ENCODE measurements around the gene KRT17. TPM values are rescaled to one million over a fixed set of nuclear protein-coding genes. Genes with fewer than 3 reads are reported as not detected.
"Not testable (repeated sequence)": the region's sequence is repeated elsewhere in the genome, so short reads cannot be mapped to it uniquely, and the experiment has no call there.

KRT17 gene
- total RNA-seq, 1 experiment from 2014 or later: 1.9 TPM

DNA sequence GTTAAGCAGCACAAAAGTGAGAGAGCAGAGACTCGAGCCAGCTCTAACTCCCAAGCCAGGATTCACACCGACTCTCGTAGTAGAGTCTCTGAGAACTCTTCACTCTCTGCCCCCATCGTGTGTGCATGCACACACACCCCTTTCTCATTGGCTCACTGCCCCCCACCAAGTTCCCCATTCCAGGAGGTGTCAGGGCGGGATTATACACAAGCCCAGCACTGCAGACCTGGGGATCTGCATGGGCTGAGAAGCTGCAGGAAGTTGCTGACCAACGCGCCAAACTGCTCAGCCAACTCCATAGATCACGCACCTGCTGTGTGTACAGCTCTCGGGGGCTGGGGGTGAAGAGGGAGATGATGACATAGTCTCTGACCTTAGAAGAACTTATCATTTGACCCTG lies 9.6 kb downstream of the KRT17 start:
- POLR2A ChIA-PET; H3K36me3 ChIP-seq (ENCODE audit: control insufficient read depth, insufficient read depth, low read length); intact Hi-C loops (cut with micrococcal nuclease; ENCODE audit: unreplicated experiment): not testable (repeated sequence)

DNA sequence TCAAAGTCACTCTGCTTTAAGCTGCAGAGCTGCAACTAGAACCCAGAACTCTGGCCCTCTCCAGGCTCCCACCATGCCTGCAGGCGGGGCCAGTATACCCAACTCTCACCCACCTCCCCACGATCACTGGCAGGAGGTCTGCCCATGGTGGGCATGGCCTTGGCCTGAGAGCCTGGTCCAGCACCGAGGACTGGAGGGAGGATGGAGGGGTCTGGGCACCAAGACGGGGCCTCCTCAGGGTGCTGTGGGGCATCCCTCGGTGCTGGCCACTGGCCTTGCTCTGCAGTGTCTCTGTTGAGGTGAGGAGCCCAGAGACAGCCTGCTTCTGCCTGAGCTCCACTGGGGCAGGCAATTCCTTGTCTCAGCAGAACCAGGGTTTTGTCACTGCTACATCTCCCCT lies 10.3 kb downstream of the KRT17 start:
- POLR2A ChIA-PET: no interaction called here
- Histone ChIP-seq H3K4me3 (ENCODE audit: low read depth in 2 of 2, low read length in 2 of 2) (no peak overlapping the region), H3K27me3 (ENCODE audit: control insufficient read depth, insufficient read depth, low read length) (no peaks in the 10 kb centered on the region), H3K36me3 (ENCODE audit: control insufficient read depth, insufficient read depth, low read length) (no peaks in the 10 kb centered on the region), H3K27ac (ENCODE audit: low read length) (no peak overlapping the region), H3K9me3 (ENCODE audit: control insufficient read depth, insufficient read depth, low read depth, low read length) (no peaks in the 10 kb centered on the region), H3K4me1 (ENCODE audit: control insufficient read depth, insufficient read depth, low read length) (peaks cover 8% of the 10 kb centered on the region)
- in situ Hi-C loops (cut with HindIII; ENCODE audit: low pct_unique_long_range_greater_than_20kb, low sequenced_read_pairs): no loop called here
- TF ChIP-seq TCF7L2 (IDR thresholded peaks at IDR 0.05; ENCODE audit: low read depth, low read length) (no peak), CTCF (IDR thresholded peaks at IDR 0.05) (no peak), POLR2AphosphoS5 (IDR thresholded peaks at IDR 0.05; ENCODE audit: low read depth, low read length) (no peak), SIN3A (IDR thresholded peaks at IDR 0.05; ENCODE audit: borderline replicate concordance, insufficient read depth, low read depth, low read length) (no peak), REST (IDR thresholded peaks at IDR 0.05; ENCODE audit: insufficient read depth in 1 of 2, low read depth in 2 of 2, low read length in 1 of 2) (no peak)
- intact Hi-C loops (cut with micrococcal nuclease; ENCODE audit: unreplicated experiment): no loop called here
- no peak for DNase-seq (ENCODE audit: low read depth, low spot score)
- no peak for ATAC-seq
- BruUV-seq (replicated peaks): no TSS peak
- CTCF ChIA-PET: no interaction called here

More for the DNA sequence above, 9.6 kb downstream of the KRT17 start:
- DNase-seq (ENCODE audit: low read depth, low spot score); H3K4me1 ChIP-seq (ENCODE audit: control insufficient read depth, insufficient read depth, low read length); BruUV-seq (replicated peaks); H3K4me3 ChIP-seq (ENCODE audit: low read depth in 2 of 2, low read length in 2 of 2); H3K9me3 ChIP-seq (ENCODE audit: control insufficient read depth, insufficient read depth, low read depth, low read length); H3K27ac ChIP-seq (ENCODE audit: low read length); in situ Hi-C loops (cut with HindIII; ENCODE audit: low pct_unique_long_range_greater_than_20kb, low sequenced_read_pairs); CTCF ChIA-PET; ATAC-seq; H3K27me3 ChIP-seq (ENCODE audit: control insufficient read depth, insufficient read depth, low read length): not testable (repeated sequence)

DNA sequence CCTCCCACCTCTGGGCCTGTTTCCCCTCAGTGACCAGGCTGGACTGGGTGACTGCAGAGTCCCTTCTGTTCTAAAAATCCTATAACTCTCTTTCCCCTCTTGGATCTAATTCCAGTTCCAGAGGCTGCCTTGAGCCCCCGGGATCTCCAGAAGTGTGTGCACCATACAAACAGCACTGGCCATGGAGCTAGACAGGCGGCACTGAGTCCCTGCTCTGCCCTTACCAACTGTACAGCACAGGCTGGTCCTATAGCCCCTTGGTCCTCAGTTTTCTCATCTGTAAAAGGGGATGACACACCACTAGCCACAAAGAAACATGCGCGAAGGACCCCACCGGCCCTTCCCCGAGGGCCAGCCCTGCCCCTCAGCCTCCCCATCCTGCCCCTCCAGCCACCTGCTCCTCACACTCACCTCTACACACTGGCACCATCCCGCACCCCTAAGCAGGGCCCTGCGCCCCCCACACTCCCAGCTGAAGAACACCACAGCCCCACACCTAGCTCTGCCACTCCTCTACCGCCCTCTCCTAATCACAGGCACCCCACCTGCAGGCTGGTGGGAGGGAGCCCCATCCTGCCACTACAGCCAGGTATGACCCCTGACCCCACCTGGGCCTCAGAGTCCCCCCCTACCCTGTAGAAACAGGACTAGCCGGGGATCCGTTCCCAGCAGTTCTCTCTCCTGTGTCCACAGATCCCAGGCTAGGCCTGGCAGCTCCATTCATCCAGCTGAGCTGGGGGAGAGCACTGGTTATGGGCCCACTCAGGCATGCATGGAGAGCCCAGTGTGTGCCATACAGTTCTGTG lies 10.9 kb downstream of the KRT17 start:
- H3K4me3 ChIP-seq (ENCODE audit: low read depth in 2 of 2, low read length in 2 of 2): no peak overlapping the region
- TF ChIP-seq CTCF (IDR thresholded peaks at IDR 0.05) (no peak), REST (IDR thresholded peaks at IDR 0.05; ENCODE audit: insufficient read depth in 1 of 2, low read depth in 2 of 2, low read length in 1 of 2) (no peak), SIN3A (IDR thresholded peaks at IDR 0.05; ENCODE audit: borderline replicate concordance, insufficient read depth, low read depth, low read length) (no peak), POLR2AphosphoS5 (IDR thresholded peaks at IDR 0.05; ENCODE audit: low read depth, low read length) (no peak), TCF7L2 (IDR thresholded peaks at IDR 0.05; ENCODE audit: low read depth, low read length) (no peak)
- ATAC-seq (no peak; the same call in 1 of the 2 replicates), DNase-seq (ENCODE audit: low read depth, low spot score) (no peak)
- no peaks in the 10 kb centered on the region for H3K9me3 ChIP-seq (ENCODE audit: control insufficient read depth, insufficient read depth, low read depth, low read length)
- peaks cover 8% of the 10 kb centered on the region for H3K4me1 ChIP-seq (ENCODE audit: control insufficient read depth, insufficient read depth, low read length)
- no peaks in the 10 kb centered on the region for H3K27me3 ChIP-seq (ENCODE audit: control insufficient read depth, insufficient read depth, low read length)
- H3K27ac ChIP-seq (ENCODE audit: low read length): no peak overlapping the region
- BruUV-seq (replicated peaks): no TSS peak
- POLR2A ChIA-PET: no interaction called here
- in situ Hi-C loops (cut with HindIII; ENCODE audit: low pct_unique_long_range_greater_than_20kb, low sequenced_read_pairs): no loop called here
- H3K36me3 ChIP-seq (ENCODE audit: control insufficient read depth, insufficient read depth, low read length): no peaks in the 10 kb centered on the region
- intact Hi-C loops (cut with micrococcal nuclease; ENCODE audit: unreplicated experiment): no loop called here
- CTCF ChIA-PET: no interaction called here

Measured in Panc1 (cell line).